Endodermal cell (in vitro differentiated cells): Measurements from ENCODE around the gene ASCC3. TPM values are rescaled to one million over a fixed set of nuclear protein-coding genes. Genes with fewer than 3 reads are reported as not detected.
A peak's percentile ranks its signal among the peaks of the same experiment; 100 is the strongest.
"Not testable (repeated sequence)": the region's sequence is repeated elsewhere in the genome, so short reads cannot be mapped to it uniquely, and the experiment has no call there.

Experiments used
- DNase-seq: peaks from one replicate; pipeline ENCODE4 v3.0.0-alpha.2; 2017
- H3K27ac ChIP-seq: 2 replicates; pipeline ENCODE4 v1.5.1; 2013; ENCODE audit warnings: mild to moderate bottlenecking, low read depth, low read length, moderate library complexity
- H3K27me3 ChIP-seq: 2 replicates; pipeline ENCODE4 v1.6.1; 2013; ENCODE audit warnings: mild to moderate bottlenecking, low read length, moderate library complexity; ENCODE audit not compliant: insufficient read depth, control insufficient read depth, poor library complexity, severe bottlenecking
- H3K36me3 ChIP-seq: 2 replicates; pipeline ENCODE4 v1.7.0; 2013; ENCODE audit warnings: mild to moderate bottlenecking, low read length, moderate library complexity; ENCODE audit not compliant: control insufficient read depth, insufficient read depth
- H3K4me1 ChIP-seq: one replicate; pipeline ENCODE4 v1.7.0; 2013; ENCODE audit warnings: low read length; ENCODE audit not compliant: control insufficient read depth, insufficient read depth
- H3K4me3 ChIP-seq: 2 replicates; pipeline ENCODE4 v1.5.1; 2013; ENCODE audit warnings: mild to moderate bottlenecking, low read length, moderate library complexity
- H3K9ac ChIP-seq: 2 replicates; pipeline ENCODE4 v1.6.1; 2013; ENCODE audit warnings: mild to moderate bottlenecking, low read length, moderate library complexity; ENCODE audit not compliant: poor library complexity, severe bottlenecking; ENCODE audit errors: extremely low read depth
- H3K9me3 ChIP-seq: 2 replicates; pipeline ENCODE4 v1.6.1; 2013; ENCODE audit warnings: mild to moderate bottlenecking, low read length, moderate library complexity; ENCODE audit not compliant: control insufficient read depth
- H3K27ac Mint-ChIP-seq: 2 replicates; pipeline ENCODE4 v1.8.0; 2020; ENCODE audit warnings: mixed read lengths
- H3K27me3 Mint-ChIP-seq: 2 replicates; pipeline ENCODE4 v1.8.0; 2021; ENCODE audit warnings: mild to moderate bottlenecking, mixed read lengths; ENCODE audit not compliant: insufficient read depth
- H3K36me3 Mint-ChIP-seq: 2 replicates; pipeline ENCODE4 v1.8.0; 2020; ENCODE audit warnings: low read depth, mixed read lengths
- H3K4me1 Mint-ChIP-seq: 2 replicates; pipeline ENCODE4 v1.8.0; 2020; ENCODE audit warnings: mixed read lengths
- H3K4me3 Mint-ChIP-seq: 2 replicates; pipeline ENCODE4 v1.8.0; 2020; ENCODE audit warnings: mild to moderate bottlenecking, moderate library complexity, mixed read lengths
- H3K9me3 Mint-ChIP-seq: 2 replicates; pipeline ENCODE4 v1.8.0; 2020; ENCODE audit warnings: mild to moderate bottlenecking, mixed read lengths
- WGBS, 2 experiments: methylation state at CpG; one replicate each; pipeline versions ENCODE4 v1.1.5 to v1.1.7; 2013; ENCODE audit warnings: missing lambda C conversion rate in 2 of 2, mixed read lengths in 1 of 2; ENCODE audit not compliant: insufficient coverage in 1 of 2, insufficient read length in 1 of 2; 5-methylcytosine and 5-hydroxymethylcytosine counted together
- total RNA-seq, 2 donors: library from RNA; stranded (reverse); fragmentation: NEBNext Ultra II Directional in 1 of 2; extraction: Animal tissue kit (Norgen Biotek cat#: 25700) in 1 of 2; gene quantifications; 2 replicates in 1 of 2; 3 replicates in 1 of 2; pipeline ENCODE4 v1.2.1, GENCODE V29; 2021
- TF ChIP-seq, protein P1 (sequence below): fragments of 200-600 bp; sonication (generic); conservative IDR thresholded peaks from 2 replicates; pipeline ENCODE4 v1.5.0; 2021; ENCODE audit warnings: antibody characterized with exemption, mild to moderate bottlenecking

ASCC3 gene
- total RNA-seq, 2 donors from 2014 or later = 40.0 to 41.1 TPM

- TF ChIP-seq, protein P1, sequence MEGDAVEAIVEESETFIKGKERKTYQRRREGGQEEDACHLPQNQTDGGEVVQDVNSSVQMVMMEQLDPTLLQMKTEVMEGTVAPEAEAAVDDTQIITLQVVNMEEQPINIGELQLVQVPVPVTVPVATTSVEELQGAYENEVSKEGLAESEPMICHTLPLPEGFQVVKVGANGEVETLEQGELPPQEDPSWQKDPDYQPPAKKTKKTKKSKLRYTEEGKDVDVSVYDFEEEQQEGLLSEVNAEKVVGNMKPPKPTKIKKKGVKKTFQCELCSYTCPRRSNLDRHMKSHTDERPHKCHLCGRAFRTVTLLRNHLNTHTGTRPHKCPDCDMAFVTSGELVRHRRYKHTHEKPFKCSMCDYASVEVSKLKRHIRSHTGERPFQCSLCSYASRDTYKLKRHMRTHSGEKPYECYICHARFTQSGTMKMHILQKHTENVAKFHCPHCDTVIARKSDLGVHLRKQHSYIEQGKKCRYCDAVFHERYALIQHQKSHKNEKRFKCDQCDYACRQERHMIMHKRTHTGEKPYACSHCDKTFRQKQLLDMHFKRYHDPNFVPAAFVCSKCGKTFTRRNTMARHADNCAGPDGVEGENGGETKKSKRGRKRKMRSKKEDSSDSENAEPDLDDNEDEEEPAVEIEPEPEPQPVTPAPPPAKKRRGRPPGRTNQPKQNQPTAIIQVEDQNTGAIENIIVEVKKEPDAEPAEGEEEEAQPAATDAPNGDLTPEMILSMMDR = no peak
- H3K4me3 Mint-ChIP-seq = no peak overlapping the region
- Histone ChIP-seq H3K4me1 (no peaks in the 10 kb centered on the region), H3K9me3 (no peaks in the 10 kb centered on the region), H3K4me3 (no peak overlapping the region), H3K9ac (no peak overlapping the region), H3K36me3 (peaks cover 8% of the 10 kb centered on the region), H3K27ac (no peak overlapping the region), H3K27me3 (no peaks in the 10 kb centered on the region)
- H3K36me3 Mint-ChIP-seq = peaks cover 7% of the 10 kb centered on the region
- no peaks in the 10 kb centered on the region for H3K27me3 Mint-ChIP-seq
- no peaks in the 10 kb centered on the region for H3K9me3 Mint-ChIP-seq
- DNase-seq = no peak
- no peak overlapping the region for H3K27ac Mint-ChIP-seq
- H3K4me1 Mint-ChIP-seq = peaks cover 2% of the 10 kb centered on the region
Observed at GRCh38 chr6:100838011-100838410, 43.1 kb downstream of the ASCC3 start.

GRCh38 chr6:100833972-100834574 is 47.1 kb downstream of the ASCC3 start:
- TF ChIP-seq, protein P1 = no peak
- no peaks in the 10 kb centered on the region for H3K27me3 ChIP-seq
- peaks cover 6% of the 10 kb centered on the region for H3K9me3 ChIP-seq
- H3K9ac ChIP-seq = no peak overlapping the region
- Mint-ChIP-seq H3K36me3 (peaks cover 16% of the 10 kb centered on the region), H3K9me3 (peaks cover 2% of the 10 kb centered on the region), H3K27ac (peak overlapping the region; percentile 65), H3K4me3 (no peak overlapping the region), H3K27me3 (no peaks in the 10 kb centered on the region), H3K4me1 (peaks cover 4% of the 10 kb centered on the region)
- DNase-seq = no peak
- no peak overlapping the region for H3K27ac ChIP-seq
- peaks cover 9% of the 10 kb centered on the region for H3K36me3 ChIP-seq
- H3K4me3 ChIP-seq = no peak overlapping the region
- WGBS, 2 experiments = 98 to 100% methylated on average over 2 to 5 of the region's 5 CpGs
- no peaks in the 10 kb centered on the region for H3K4me1 ChIP-seq

DNA sequence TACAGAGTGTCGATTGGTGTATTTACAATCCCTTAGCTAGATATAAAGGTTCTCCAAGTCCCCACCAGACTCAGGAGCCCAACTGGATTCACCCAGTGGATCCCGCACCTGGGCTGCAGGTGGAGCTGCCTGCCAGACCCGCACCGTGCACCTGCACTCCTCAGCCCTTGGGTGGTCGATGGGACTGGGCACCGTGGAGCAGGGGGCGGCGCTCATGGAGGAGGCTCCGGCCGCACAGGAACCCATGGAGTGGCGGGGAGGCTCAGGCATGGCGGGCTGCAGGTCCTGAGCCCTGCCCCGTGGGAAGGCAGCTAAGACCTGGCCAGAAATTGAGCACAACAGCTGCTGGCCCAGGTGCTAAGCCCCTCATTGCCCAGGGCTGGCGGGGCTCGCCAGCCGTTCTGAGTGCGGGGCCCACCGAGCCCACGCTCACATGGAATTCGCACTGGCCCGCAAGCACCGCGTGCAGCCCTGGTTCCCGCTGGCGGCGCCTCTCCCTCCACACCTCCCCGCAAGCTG is 52.0 kb downstream of the ASCC3 start:
- H3K27me3 ChIP-seq, DNase-seq, H3K27me3 Mint-ChIP-seq, H3K9ac ChIP-seq, H3K9me3 ChIP-seq, H3K4me1 ChIP-seq, H3K4me3 ChIP-seq, H3K9me3 Mint-ChIP-seq, H3K27ac Mint-ChIP-seq, H3K4me3 Mint-ChIP-seq, H3K27ac ChIP-seq, H3K36me3 ChIP-seq, H3K4me1 Mint-ChIP-seq: not testable (repeated sequence)
- H3K36me3 Mint-ChIP-seq = peaks cover 16% of the 10 kb centered on the region
- WGBS, 2 experiments = 97 to 98% methylated on average over 7 to 27 of the region's 27 CpGs

DNA sequence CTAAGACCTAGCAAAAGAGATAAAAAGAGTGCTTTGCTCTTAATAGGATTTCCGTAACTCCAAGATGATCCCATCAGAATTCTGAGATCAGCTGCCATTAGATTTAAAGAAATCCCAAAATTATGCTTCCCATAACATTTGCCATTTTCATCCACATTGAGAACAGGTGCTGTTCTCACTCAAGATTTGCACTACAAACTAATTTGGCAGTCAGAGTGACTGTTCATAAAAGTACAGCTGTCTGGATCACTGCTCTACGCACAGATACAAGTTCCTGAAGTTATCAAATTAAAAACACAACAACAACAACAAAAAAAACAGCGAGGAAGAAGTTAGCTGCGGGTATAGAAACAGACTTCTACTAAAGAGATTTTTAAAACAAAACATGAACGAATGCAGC is 58.1 kb downstream of the ASCC3 start:
- H3K27ac Mint-ChIP-seq = peak overlapping the region; percentile 3
- H3K36me3 ChIP-seq = no peaks in the 10 kb centered on the region
- no peak overlapping the region for H3K27ac ChIP-seq
- peaks cover 3% of the 10 kb centered on the region for H3K9me3 Mint-ChIP-seq
- no peak overlapping the region for H3K4me3 ChIP-seq
- H3K4me1 Mint-ChIP-seq = no peaks in the 10 kb centered on the region
- no peaks in the 10 kb centered on the region for H3K4me1 ChIP-seq
- no peaks in the 10 kb centered on the region for H3K27me3 ChIP-seq
- no peak overlapping the region for H3K4me3 Mint-ChIP-seq
- 94% methylated on average over 5 of the region's 5 CpGs for WGBS, 2 experiments
- DNase-seq = no peak
- TF ChIP-seq, protein P1 = no peak
- no peak overlapping the region for H3K9ac ChIP-seq
- H3K27me3 Mint-ChIP-seq = no peaks in the 10 kb centered on the region
- no peaks in the 10 kb centered on the region for H3K9me3 ChIP-seq
- peaks cover 10% of the 10 kb centered on the region for H3K36me3 Mint-ChIP-seq
